ENCODE results near the gene ARHGEF28. TPM values are rescaled to one million over a fixed set of nuclear protein-coding genes. Genes with fewer than 3 reads are reported as not detected.

Gene ARHGEF28, protein sequence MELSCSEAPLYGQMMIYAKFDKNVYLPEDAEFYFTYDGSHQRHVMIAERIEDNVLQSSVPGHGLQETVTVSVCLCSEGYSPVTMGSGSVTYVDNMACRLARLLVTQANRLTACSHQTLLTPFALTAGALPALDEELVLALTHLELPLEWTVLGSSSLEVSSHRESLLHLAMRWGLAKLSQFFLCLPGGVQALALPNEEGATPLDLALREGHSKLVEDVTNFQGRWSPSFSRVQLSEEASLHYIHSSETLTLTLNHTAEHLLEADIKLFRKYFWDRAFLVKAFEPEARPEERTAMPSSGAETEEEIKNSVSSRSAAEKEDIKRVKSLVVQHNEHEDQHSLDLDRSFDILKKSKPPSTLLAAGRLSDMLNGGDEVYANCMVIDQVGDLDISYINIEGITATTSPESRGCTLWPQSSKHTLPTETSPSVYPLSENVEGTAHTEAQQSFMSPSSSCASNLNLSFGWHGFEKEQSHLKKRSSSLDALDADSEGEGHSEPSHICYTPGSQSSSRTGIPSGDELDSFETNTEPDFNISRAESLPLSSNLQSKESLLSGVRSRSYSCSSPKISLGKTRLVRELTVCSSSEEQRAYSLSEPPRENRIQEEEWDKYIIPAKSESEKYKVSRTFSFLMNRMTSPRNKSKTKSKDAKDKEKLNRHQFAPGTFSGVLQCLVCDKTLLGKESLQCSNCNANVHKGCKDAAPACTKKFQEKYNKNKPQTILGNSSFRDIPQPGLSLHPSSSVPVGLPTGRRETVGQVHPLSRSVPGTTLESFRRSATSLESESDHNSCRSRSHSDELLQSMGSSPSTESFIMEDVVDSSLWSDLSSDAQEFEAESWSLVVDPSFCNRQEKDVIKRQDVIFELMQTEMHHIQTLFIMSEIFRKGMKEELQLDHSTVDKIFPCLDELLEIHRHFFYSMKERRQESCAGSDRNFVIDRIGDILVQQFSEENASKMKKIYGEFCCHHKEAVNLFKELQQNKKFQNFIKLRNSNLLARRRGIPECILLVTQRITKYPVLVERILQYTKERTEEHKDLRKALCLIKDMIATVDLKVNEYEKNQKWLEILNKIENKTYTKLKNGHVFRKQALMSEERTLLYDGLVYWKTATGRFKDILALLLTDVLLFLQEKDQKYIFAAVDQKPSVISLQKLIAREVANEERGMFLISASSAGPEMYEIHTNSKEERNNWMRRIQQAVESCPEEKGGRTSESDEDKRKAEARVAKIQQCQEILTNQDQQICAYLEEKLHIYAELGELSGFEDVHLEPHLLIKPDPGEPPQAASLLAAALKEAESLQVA (N-terminal part only)
- total RNA-seq, result 25.8 and 49.0 TPM in 2 replicates

DNA sequence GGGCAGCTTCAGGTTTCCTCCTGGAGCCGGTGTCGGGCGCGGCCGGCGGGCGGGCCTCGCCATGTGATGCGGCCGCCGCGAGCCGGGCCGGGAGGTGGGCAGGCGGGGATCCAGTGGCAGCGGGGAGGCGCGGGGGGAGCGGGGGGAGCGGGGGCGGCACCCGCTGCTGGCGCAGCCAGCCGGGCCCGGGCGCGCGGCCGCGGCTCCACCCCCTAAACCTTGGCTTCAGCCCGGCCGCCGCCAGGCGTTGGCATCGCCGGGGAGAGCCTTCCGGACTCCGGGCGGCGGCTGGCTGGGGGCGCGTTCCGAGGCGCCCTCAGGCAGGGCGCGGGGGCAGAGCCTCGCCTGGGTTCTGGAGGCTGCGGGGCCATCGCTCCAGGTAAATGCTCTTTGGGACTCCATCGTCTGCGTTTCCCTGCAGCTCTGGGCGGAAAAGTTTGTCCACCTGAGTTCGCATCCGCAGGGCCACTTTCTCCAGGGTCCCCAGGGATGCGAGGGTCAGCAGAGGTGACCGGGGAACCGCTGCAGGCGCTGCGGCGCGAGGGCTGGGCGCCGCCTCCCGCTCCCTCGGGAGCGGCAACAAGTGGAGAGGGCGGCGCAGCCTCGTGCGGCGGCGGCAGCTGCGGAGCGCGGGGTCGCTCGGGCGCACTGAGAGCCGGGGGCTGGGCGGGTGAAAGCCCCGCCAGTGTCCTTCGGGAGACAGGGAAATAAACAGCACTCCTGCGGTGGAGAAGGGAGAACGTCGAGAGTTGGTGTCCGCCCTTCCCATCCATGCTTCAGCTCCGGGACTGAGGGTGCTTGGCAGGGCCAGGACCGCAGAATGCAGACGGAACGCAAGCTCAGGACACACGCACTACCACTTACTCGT, at the start of gene ARHGEF28:
Gene ARHGEF28, plus strand, starts transcription at position 253 of the 868 bp plus-strand sequence. CDS start 58,656 bp downstream, outside the sequence.

Other genes starting within 250 kb of the ARHGEF28 start
- gene FOXD1, start 177.4 kb upstream of the ARHGEF28 start, total RNA-seq, result 3.2 and 3.5 TPM in 2 replicates
- gene BTF3, start 127.8 kb upstream of the ARHGEF28 start, total RNA-seq, result 184 and 190 TPM in 2 replicates
- gene ANKRA2, start 60.6 kb upstream of the ARHGEF28 start, total RNA-seq, result 15.2 and 28.0 TPM in 2 replicates
- gene UTP15, start 60.5 kb upstream of the ARHGEF28 start, total RNA-seq, result 25.9 and 41.1 TPM in 2 replicates

All from uterine smooth muscle cell (primary cell).